H9 (cell line): ENCODE data around the gene OR6K2. TPM values are rescaled to one million over a fixed set of nuclear protein-coding genes. Genes with fewer than 3 reads are reported as not detected.

ENCODE experiments used
- DNase-seq: peaks from one replicate; pipeline ENCODE4 v3.0.0-alpha.2; 2017
- H2AFZ ChIP-seq: one replicate; pipeline ENCODE4 v1.6.1; 2013; ENCODE audit warnings: mild to moderate bottlenecking, low read length, control low read depth, moderate library complexity
- H2AK5ac ChIP-seq: 2 replicates; pipeline ENCODE4 v1.6.1; 2013; ENCODE audit warnings: low read length, control low read depth, mixed read lengths; ENCODE audit not compliant: insufficient read length
- H2BK120ac ChIP-seq: one replicate; pipeline ENCODE4 v1.6.1; 2013; ENCODE audit warnings: low read depth, mild to moderate bottlenecking, low read length, control low read depth, inconsistent platforms; ENCODE audit not compliant: poor library complexity, severe bottlenecking
- H2BK12ac ChIP-seq: 2 replicates; pipeline ENCODE4 v1.6.1; 2013; ENCODE audit warnings: low read length, control low read depth, mixed read lengths, low read depth; ENCODE audit not compliant: insufficient read length
- H2BK15ac ChIP-seq: 2 replicates; pipeline ENCODE4 v1.6.1; 2013; ENCODE audit warnings: low read depth, low read length, control low read depth
- H2BK20ac ChIP-seq: one replicate; pipeline ENCODE4 v1.6.1; 2013; ENCODE audit warnings: low read depth, mild to moderate bottlenecking, low read length, control low read depth, inconsistent platforms; ENCODE audit not compliant: poor library complexity, severe bottlenecking
- H2BK5ac ChIP-seq: 2 replicates; pipeline ENCODE4 v1.6.1; 2013; ENCODE audit warnings: low read length, control low read depth, mixed read lengths; ENCODE audit not compliant: insufficient read length
- H3K14ac ChIP-seq: 2 replicates; pipeline ENCODE4 v1.6.1; 2013; ENCODE audit warnings: low read length, control low read depth; ENCODE audit not compliant: insufficient read depth
- H3K18ac ChIP-seq: 2 replicates; pipeline ENCODE4 v1.6.1; 2013; ENCODE audit warnings: low read depth, mild to moderate bottlenecking, mixed read lengths, low read length, control low read depth; ENCODE audit not compliant: insufficient read length
- H3K23ac ChIP-seq: 2 replicates; pipeline ENCODE4 v1.6.1; 2013; ENCODE audit warnings: low read length, control low read depth, mixed read lengths, low read depth; ENCODE audit not compliant: insufficient read length
- H3K23me2 ChIP-seq: 2 replicates; pipeline ENCODE4 v1.6.1; 2013; ENCODE audit warnings: low read depth, mild to moderate bottlenecking, mixed read lengths, low read length, control low read depth; ENCODE audit not compliant: insufficient read length, poor library complexity, severe bottlenecking
- H3K27ac ChIP-seq: 2 replicates; pipeline ENCODE4 v1.5.1; 2013; ENCODE audit warnings: low read length, control low read depth, mixed read lengths, low read depth; ENCODE audit not compliant: insufficient read length
- H3K27me3 ChIP-seq: 2 replicates; pipeline ENCODE4 v1.6.1; 2013; ENCODE audit warnings: low read length, control low read depth, inconsistent platforms; ENCODE audit not compliant: insufficient read depth
- H3K4ac ChIP-seq: 2 replicates; pipeline ENCODE4 v1.6.1; 2013; ENCODE audit warnings: low read depth, mild to moderate bottlenecking, control low read depth, inconsistent platforms, low read length, moderate library complexity
- H3K4me1 ChIP-seq: 2 replicates; pipeline ENCODE4 v1.6.1; 2013; ENCODE audit warnings: low read length, control low read depth, inconsistent platforms; ENCODE audit not compliant: insufficient read depth
- H3K4me2 ChIP-seq: 2 replicates; pipeline ENCODE4 v1.6.1; 2013; ENCODE audit warnings: low read length, control low read depth, mixed read lengths; ENCODE audit not compliant: insufficient read length, insufficient read depth
- H3K56ac ChIP-seq: 2 replicates; pipeline ENCODE4 v1.6.1; 2013; ENCODE audit warnings: low read depth, mild to moderate bottlenecking, mixed read lengths, low read length, control low read depth; ENCODE audit not compliant: insufficient read length
- H3K79me1 ChIP-seq: 2 replicates; pipeline ENCODE4 v1.6.1; 2013; ENCODE audit warnings: low read depth, mild to moderate bottlenecking, moderate library complexity, low read length, control low read depth, inconsistent platforms; ENCODE audit not compliant: insufficient read depth, poor library complexity, severe bottlenecking
- H3K79me2 ChIP-seq: 2 replicates; pipeline ENCODE4 v1.6.1; 2013; ENCODE audit warnings: low read length, control low read depth, inconsistent platforms; ENCODE audit not compliant: insufficient read depth
- H3K9ac ChIP-seq: 2 replicates; pipeline ENCODE4 v1.6.1; 2013; ENCODE audit warnings: low read length, control low read depth, mixed read lengths; ENCODE audit not compliant: insufficient read length; ENCODE audit errors: extremely low read depth
- H3K9me3 ChIP-seq: one replicate; pipeline ENCODE4 v1.6.1; 2013; ENCODE audit warnings: low read depth, low read length, inconsistent platforms; ENCODE audit not compliant: control insufficient read depth
- H3T11ph ChIP-seq: one replicate; pipeline ENCODE4 v1.6.1; 2013; ENCODE audit warnings: mild to moderate bottlenecking, low read length, control low read depth, inconsistent platforms
- H4K20me1 ChIP-seq: one replicate; pipeline ENCODE4 v1.6.1; 2013; ENCODE audit not compliant: control insufficient read depth, insufficient read length, insufficient read depth
- H4K5ac ChIP-seq: 2 replicates; pipeline ENCODE4 v1.6.1; 2013; ENCODE audit warnings: low read depth, mild to moderate bottlenecking, mixed read lengths, low read length, control low read depth; ENCODE audit not compliant: insufficient read length
- H4K8ac ChIP-seq: replicated peaks from 2 replicates; pipeline ENCODE4 v1.6.1; 2013; ENCODE audit warnings: low read length, control low read depth, mixed read lengths, low read depth; ENCODE audit not compliant: insufficient read length
- H4K91ac ChIP-seq: 2 replicates; pipeline ENCODE4 v1.6.1; 2013; ENCODE audit warnings: low read depth, mild to moderate bottlenecking, moderate library complexity, mixed read lengths, low read length, control low read depth; ENCODE audit not compliant: insufficient read length
- H3K27ac Mint-ChIP-seq, 3 experiments: 2 replicates in 2 of 3; 3 replicates in 1 of 3; pipeline ENCODE4 v1.8.0; 2020 to 2021; ENCODE audit warnings: mixed read lengths in 3 of 3, mild to moderate bottlenecking in 1 of 3, moderate library complexity in 1 of 3
- H3K27me3 Mint-ChIP-seq: 2 replicates; pipeline ENCODE4 v1.8.0; 2021; ENCODE audit warnings: low read depth, mild to moderate bottlenecking, moderate library complexity, mixed read lengths
- H3K36me3 Mint-ChIP-seq, 3 experiments: 2 replicates in 2 of 3; 3 replicates in 1 of 3; pipeline ENCODE4 v1.8.0; 2020 to 2021; ENCODE audit warnings: low read depth in 3 of 3, mixed read lengths in 3 of 3; ENCODE audit not compliant: insufficient read depth in 1 of 3
- H3K4me1 Mint-ChIP-seq, 2 experiments: 2 replicates each; pipeline ENCODE4 v1.8.0; 2020; ENCODE audit warnings: mixed read lengths in 2 of 2
- H3K4me3 Mint-ChIP-seq, 2 experiments: 2 replicates in 1 of 2; 3 replicates in 1 of 2; pipeline ENCODE4 v1.8.0; 2020 to 2021; ENCODE audit warnings: mild to moderate bottlenecking in 2 of 2, mixed read lengths in 2 of 2, moderate library complexity in 1 of 2
- H3K9me3 Mint-ChIP-seq, 2 experiments: 2 replicates in 1 of 2; 3 replicates in 1 of 2; pipeline ENCODE4 v1.8.0; 2020; ENCODE audit warnings: mild to moderate bottlenecking in 2 of 2, mixed read lengths in 2 of 2, moderate library complexity in 1 of 2
- CTCF ChIP-seq: fragments of 200-600 bp; sonication (generic); conservative IDR thresholded peaks from 3 replicates; pipeline ENCODE4 v1.8.0; 2021; ENCODE audit warnings: antibody characterized with exemption, mild to moderate bottlenecking
- WGBS: extraction: QIAGEN DNeasy Blood & Tissue Kit; methylation state at CpG from one replicate; pipeline ENCODE4 v1.1.7; 2013; ENCODE audit warnings: missing lambda C conversion rate, low lambda C conversion rate, mixed read lengths; ENCODE audit not compliant: insufficient read length; ENCODE audit errors: extremely low coverage; 5-methylcytosine and 5-hydroxymethylcytosine counted together
- total RNA-seq: library from RNA; stranded (reverse); gene quantifications from 2 replicates; pipeline ENCODE4 v1.2.1, GENCODE V29; 2021

OR6K2 gene
- total RNA-seq, 1 experiment from 2014 or later: not detected

- no peak overlapping the region for H2BK120ac ChIP-seq
- H4K5ac ChIP-seq: no peak overlapping the region
- Mint-ChIP-seq H3K9me3 (no peaks in the 10 kb centered on the region), H3K4me1 (no peaks in the 10 kb centered on the region), H3K27me3 (no peaks in the 10 kb centered on the region), H3K4me3 (no peak overlapping the region), H3K27ac (no peak overlapping the region), H3K36me3 (no peaks in the 10 kb centered on the region)
- no peak overlapping the region for H3T11ph ChIP-seq
- H2BK20ac ChIP-seq: no peak overlapping the region
- no peak overlapping the region for H2BK15ac ChIP-seq
- H3K9me3 ChIP-seq: no peaks in the 10 kb centered on the region
- no peak overlapping the region for H3K4ac ChIP-seq
- no peak overlapping the region for H3K14ac ChIP-seq
- H3K23ac ChIP-seq: no peak overlapping the region
- no peaks in the 10 kb centered on the region for H3K23me2 ChIP-seq
- no peak overlapping the region for H3K56ac ChIP-seq
- no peaks in the 10 kb centered on the region for H3K4me1 ChIP-seq
- no peak overlapping the region for H2BK5ac ChIP-seq
- no peak overlapping the region for H3K4me2 ChIP-seq
- no CpG with 5 or more reads among the region's 8 CpGs for WGBS
- H2AFZ ChIP-seq: no peak overlapping the region
- H2BK12ac ChIP-seq: no peak overlapping the region
- H4K91ac ChIP-seq: no peak overlapping the region
- no peak for TF ChIP-seq CTCF
- H4K20me1 ChIP-seq: no peaks in the 10 kb centered on the region
- H3K27me3 ChIP-seq: no peaks in the 10 kb centered on the region
- H3K18ac ChIP-seq: no peak overlapping the region
- DNase-seq: no peak
- H4K8ac ChIP-seq: no peak overlapping the region
- H3K79me1 ChIP-seq: no peaks in the 10 kb centered on the region
- H3K27ac ChIP-seq: no peak overlapping the region
- H3K9ac ChIP-seq: no peak overlapping the region
- no peaks in the 10 kb centered on the region for H3K79me2 ChIP-seq
- no peak overlapping the region for H2AK5ac ChIP-seq
Measured at GRCh38 chr1:158666037-158666436, 34.4 kb downstream of the OR6K2 start.
